ENCODE data around the gene MORC2. TPM values are rescaled to one million over a fixed set of nuclear protein-coding genes. Genes with fewer than 3 reads are reported as not detected.

The MORC2 gene
- polyA plus RNA-seq, 1 experiment = 9.0 TPM

DNA sequence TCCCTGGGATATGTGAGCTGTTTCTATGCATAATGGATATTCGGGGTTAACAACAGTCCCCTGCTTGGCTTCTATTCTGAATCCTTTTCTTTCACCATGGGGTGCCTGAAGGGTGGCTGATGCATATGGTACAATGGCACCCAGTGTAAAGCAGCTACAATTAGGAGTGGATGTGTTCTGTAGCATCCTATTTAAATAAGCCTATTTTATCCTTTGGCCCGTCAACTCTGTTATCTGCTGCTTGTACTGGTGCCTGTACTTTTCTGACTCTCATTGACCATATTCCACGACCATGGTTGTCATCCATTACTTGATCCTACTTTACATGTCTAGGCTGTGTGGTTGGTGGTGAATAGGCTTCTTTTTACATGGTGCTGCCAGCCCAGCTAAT lies 1.8 kb upstream of the MORC2 start:
- CTCF ChIA-PET = interaction anchor here (2.2 to 5.0 kb wide), 2 partner anchors 112 to 115 kb away, joined by 15 to 29 read pairs; partner anchors contain the start of gene SMTN
- TF ChIP-seq, protein P1, sequence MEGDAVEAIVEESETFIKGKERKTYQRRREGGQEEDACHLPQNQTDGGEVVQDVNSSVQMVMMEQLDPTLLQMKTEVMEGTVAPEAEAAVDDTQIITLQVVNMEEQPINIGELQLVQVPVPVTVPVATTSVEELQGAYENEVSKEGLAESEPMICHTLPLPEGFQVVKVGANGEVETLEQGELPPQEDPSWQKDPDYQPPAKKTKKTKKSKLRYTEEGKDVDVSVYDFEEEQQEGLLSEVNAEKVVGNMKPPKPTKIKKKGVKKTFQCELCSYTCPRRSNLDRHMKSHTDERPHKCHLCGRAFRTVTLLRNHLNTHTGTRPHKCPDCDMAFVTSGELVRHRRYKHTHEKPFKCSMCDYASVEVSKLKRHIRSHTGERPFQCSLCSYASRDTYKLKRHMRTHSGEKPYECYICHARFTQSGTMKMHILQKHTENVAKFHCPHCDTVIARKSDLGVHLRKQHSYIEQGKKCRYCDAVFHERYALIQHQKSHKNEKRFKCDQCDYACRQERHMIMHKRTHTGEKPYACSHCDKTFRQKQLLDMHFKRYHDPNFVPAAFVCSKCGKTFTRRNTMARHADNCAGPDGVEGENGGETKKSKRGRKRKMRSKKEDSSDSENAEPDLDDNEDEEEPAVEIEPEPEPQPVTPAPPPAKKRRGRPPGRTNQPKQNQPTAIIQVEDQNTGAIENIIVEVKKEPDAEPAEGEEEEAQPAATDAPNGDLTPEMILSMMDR (IDR thresholded peaks at IDR 0.05; ENCODE audit: insufficient read depth, low read depth, low read length) = no peak
- no peaks in the 10 kb centered on the region for H3K27me3 ChIP-seq (ENCODE audit: control insufficient read depth, insufficient read depth, low read length)
- peaks cover 11% of the 10 kb centered on the region for H3K36me3 ChIP-seq (ENCODE audit: control insufficient read depth, insufficient read depth, low read length)
- H3K4me3 ChIP-seq (ENCODE audit: low read depth, low read length) = peak overlapping the region; percentile 83
- POLR2A ChIA-PET = interaction anchor here (1.2 to 1.8 kb wide), 2 partner anchors 66 to 112 kb away, joined by 3 to 4 read pairs; no protein-coding TSS in a partner anchor
- no peak for DNase-seq (ENCODE audit: low read depth)

DNA sequence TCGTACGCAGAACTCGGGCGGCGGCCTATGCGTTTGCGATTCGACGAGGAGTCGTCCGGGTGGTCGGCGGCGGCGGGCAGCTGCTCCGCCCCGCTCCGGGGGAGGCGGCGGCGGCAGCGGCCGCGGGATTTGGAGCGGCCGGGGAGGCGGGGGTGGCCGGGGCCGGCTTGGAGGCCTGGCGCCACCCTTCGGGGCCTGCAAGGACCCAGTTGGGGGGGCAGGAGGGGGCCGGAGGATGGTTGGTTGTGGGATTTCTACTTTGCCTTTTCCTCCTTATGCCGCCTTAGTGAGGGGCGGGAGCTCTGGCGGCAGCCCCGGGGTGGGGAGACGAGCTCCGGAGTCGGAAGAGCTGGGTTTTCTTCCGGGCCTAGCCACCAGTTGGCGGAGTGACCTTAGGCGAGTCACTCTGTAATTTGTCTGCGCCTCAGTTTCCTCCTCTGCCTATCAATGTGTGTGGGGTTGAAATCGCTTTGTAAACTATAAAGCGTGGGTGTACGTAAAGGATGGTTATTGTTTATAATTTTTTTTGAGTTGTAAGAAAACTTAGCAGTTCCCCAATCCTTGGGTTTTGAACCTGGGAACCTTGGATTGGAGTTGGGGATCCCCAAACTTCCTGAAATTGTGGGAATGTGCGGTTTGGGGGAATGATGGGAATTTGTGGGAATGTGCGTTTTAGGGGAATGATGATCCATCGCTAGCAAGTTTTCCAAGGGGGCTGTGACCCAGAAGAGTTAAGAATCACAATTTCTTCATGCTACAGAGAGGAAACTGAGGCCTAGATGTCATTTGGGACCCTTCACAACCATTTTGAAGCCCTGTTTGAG lies 1.2 kb upstream of the MORC2 start:
- ChIA-PET CTCF (interaction anchor here (0.6 to 5.0 kb wide), 6 partner anchors 21 to 137 kb away, joined by 3 to 29 read pairs (median 4); partner anchors contain the start of genes SELENOM and SMTN), POLR2A (interaction anchor here (1.2 to 1.8 kb wide), 2 partner anchors 67 to 113 kb away, joined by 3 to 4 read pairs; no protein-coding TSS in a partner anchor)
- TF ChIP-seq, protein P1 (IDR thresholded peaks at IDR 0.05; ENCODE audit: insufficient read depth, low read depth, low read length) = no peak
- H3K36me3 ChIP-seq (ENCODE audit: control insufficient read depth, insufficient read depth, low read length) = peaks cover 7% of the 10 kb centered on the region
- DNase-seq (ENCODE audit: low read depth) = no peak
- peak overlapping the region; percentile 83 for H3K4me3 ChIP-seq (ENCODE audit: low read depth, low read length)
- no peaks in the 10 kb centered on the region for H3K27me3 ChIP-seq (ENCODE audit: control insufficient read depth, insufficient read depth, low read length)

DNA sequence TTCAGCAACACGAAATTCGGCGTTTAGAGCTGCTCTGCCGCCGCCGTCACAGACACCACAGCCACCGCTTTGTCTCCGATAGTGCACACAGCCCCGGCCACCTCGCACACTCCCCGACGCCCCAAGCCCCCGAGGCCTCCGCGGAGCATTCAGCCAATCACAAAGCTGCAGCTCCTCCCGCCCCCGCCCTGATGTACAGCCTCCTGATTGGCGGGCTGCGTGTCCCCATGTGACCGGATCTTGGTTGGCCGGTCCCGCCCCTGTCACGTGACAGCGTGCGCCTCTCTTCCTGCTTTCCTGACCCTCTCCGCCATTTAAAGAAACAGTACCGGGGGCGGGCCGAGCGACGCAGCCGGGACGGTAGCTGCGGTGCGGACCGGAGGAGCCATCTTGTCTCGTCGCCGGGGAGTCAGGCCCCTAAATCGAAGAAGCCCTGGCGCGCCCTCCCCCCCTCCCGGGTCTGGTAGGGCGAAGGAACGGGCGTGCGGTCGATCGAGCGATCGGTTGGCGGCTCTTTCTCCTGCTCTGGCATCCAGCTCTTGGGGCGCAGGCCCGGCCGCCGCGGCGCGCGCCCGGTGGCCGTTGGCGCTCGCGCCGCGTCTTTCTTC lies 454 bp upstream of the MORC2 start, which contains the start of gene TUG1:
TSS of gene TUG1 (plus strand) at position 342 of the 608 bp plus-strand sequence.
- DNase-seq (ENCODE audit: low read depth) = peak; percentile 87
- ChIA-PET POLR2A (interaction anchor here (0.6 to 1.8 kb wide), 3 partner anchors 68 to 113 kb away, joined by 3 to 4 read pairs (median 3); partner anchors contain the start of gene SMTN), CTCF (interaction anchor here (0.6 to 5.0 kb wide), 7 partner anchors 18 to 138 kb away, joined by 3 to 29 read pairs (median 4); partner anchors contain the start of genes SELENOM and SMTN)
- Histone ChIP-seq H3K36me3 (ENCODE audit: control insufficient read depth, insufficient read depth, low read length) (peaks cover 7% of the 10 kb centered on the region), H3K27me3 (ENCODE audit: control insufficient read depth, insufficient read depth, low read length) (no peaks in the 10 kb centered on the region), H3K4me3 (ENCODE audit: low read depth, low read length) (peak within 1 kb of the TSS; percentile 83)
- TF ChIP-seq, protein P1 (IDR thresholded peaks at IDR 0.05; ENCODE audit: insufficient read depth, low read depth, low read length) = no peak

DNA sequence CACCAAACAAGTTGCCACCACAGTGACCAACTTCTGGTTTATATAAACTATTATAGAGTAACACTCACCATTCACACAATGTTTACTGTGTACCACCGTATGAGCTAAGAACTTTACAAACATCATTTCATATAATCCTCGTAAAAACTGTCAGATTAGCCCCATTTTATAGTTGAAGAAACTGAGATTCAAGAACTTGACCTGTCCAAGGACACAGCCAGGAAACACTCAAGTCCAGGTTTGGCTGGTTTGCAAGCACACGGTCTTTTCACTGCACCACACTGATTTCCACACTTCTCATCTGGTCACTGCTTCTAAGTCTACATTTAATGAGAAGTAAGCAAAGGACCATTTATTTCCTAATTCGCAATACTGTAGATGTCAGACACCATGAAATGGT lies 3.7 kb downstream of the MORC2 start:
- Histone ChIP-seq H3K36me3 (ENCODE audit: control insufficient read depth, insufficient read depth, low read length) (no peaks in the 10 kb centered on the region), H3K27me3 (ENCODE audit: control insufficient read depth, insufficient read depth, low read length) (no peaks in the 10 kb centered on the region), H3K4me3 (ENCODE audit: low read depth, low read length) (no peak overlapping the region)
- DNase-seq (ENCODE audit: low read depth) = no peak
- POLR2A ChIA-PET = no interaction called here
- TF ChIP-seq, protein P1 (IDR thresholded peaks at IDR 0.05; ENCODE audit: insufficient read depth, low read depth, low read length) = no peak
- CTCF ChIA-PET = interaction anchor here (0.6 to 1.8 kb wide), 4 partner anchors 14 to 121 kb away, joined by 3 to 6 read pairs (median 4); no protein-coding TSS in a partner anchor
